Neuron (in vitro differentiated cells): Measurements from ENCODE around the gene DPH7.
"Not testable (repeated sequence)": the region's sequence is repeated elsewhere in the genome, so short reads cannot be mapped to it uniquely, and the experiment has no call there.

Experiments used
- H2AFZ ChIP-seq: one replicate; pipeline ENCODE4 v1.6.1; 2013; ENCODE audit warnings: low read depth, mild to moderate bottlenecking, inconsistent platforms, low read length, moderate library complexity
- H3K27me3 ChIP-seq: one replicate; pipeline ENCODE4 v1.6.1; 2013; ENCODE audit warnings: low read length; ENCODE audit not compliant: insufficient read depth
- H3K36me3 ChIP-seq: one replicate; pipeline ENCODE4 v1.6.1; 2013; ENCODE audit warnings: low read length; ENCODE audit not compliant: insufficient read depth
- H3K4me1 ChIP-seq: one replicate; pipeline ENCODE4 v1.6.1; 2013; ENCODE audit warnings: low read length; ENCODE audit not compliant: insufficient read depth
- H3K4me3 ChIP-seq: 2 replicates; pipeline ENCODE4 v1.5.1; 2013; ENCODE audit warnings: mild to moderate bottlenecking, low read length, moderate library complexity
- H3K9me3 ChIP-seq: one replicate; pipeline ENCODE4 v1.6.1; 2013; ENCODE audit warnings: low read length

DPH7 gene

DNA sequence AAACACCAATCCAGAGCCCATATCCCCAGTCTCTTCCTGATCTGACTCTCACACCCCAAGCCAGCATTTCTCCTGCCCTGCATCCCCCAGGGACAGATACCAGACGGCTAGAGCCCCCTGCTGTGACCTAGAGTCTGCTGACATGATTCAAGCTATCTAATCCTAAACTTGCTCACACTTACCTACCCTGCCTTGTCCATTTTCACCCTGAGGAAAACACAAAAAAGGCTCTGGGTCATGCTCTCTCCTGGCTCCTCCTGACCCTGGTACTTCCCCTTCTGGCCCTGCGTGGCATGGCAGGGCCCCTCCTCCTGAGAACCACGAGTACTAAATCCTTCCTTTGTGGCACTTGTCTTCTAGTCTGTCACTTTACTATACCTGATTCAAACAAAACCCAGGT is 23.9 kb upstream of the DPH7 start:
- H3K4me3 ChIP-seq: no peak overlapping the region
- H3K4me1 ChIP-seq: peaks cover 16% of the 10 kb centered on the region
- H2AFZ ChIP-seq: no peak overlapping the region
- no peaks in the 10 kb centered on the region for H3K9me3 ChIP-seq
- no peaks in the 10 kb centered on the region for H3K27me3 ChIP-seq
- no peaks in the 10 kb centered on the region for H3K36me3 ChIP-seq

GRCh38 chr9:137598943-137599342 is 20.2 kb upstream of the DPH7 start:
- Histone ChIP-seq H2AFZ (no peak overlapping the region), H3K4me3 (no peak overlapping the region), H3K4me1 (no peaks in the 10 kb centered on the region), H3K9me3 (no peaks in the 10 kb centered on the region), H3K36me3 (no peaks in the 10 kb centered on the region), H3K27me3 (no peaks in the 10 kb centered on the region)

GRCh38 chr9:137596577-137596976 is 17.9 kb upstream of the DPH7 start:
- H3K9me3 ChIP-seq, H3K4me3 ChIP-seq, H2AFZ ChIP-seq: not testable (repeated sequence)

GRCh38 chr9:137593176-137593575 is 14.5 kb upstream of the DPH7 start:
- Histone ChIP-seq H3K27me3 (no peaks in the 10 kb centered on the region), H2AFZ (no peak overlapping the region), H3K36me3 (peaks cover 8% of the 10 kb centered on the region), H3K4me1 (peaks cover 14% of the 10 kb centered on the region), H3K9me3 (no peaks in the 10 kb centered on the region), H3K4me3 (no peak overlapping the region)

More at GRCh38 chr9:137596577-137596976, 17.9 kb upstream of the DPH7 start:
- not testable (repeated sequence) for H3K36me3 ChIP-seq, H3K4me1 ChIP-seq, H3K27me3 ChIP-seq

- no peak overlapping the region for H2AFZ ChIP-seq
- no peaks in the 10 kb centered on the region for H3K27me3 ChIP-seq
- no peaks in the 10 kb centered on the region for H3K9me3 ChIP-seq
- peaks cover 14% of the 10 kb centered on the region for H3K4me1 ChIP-seq
- peaks cover 12% of the 10 kb centered on the region for H3K36me3 ChIP-seq
- H3K4me3 ChIP-seq: no peak overlapping the region
Measured at GRCh38 chr9:137592767-137593166, 14.0 kb upstream of the DPH7 start.

- H2AFZ ChIP-seq: peak within 1 kb of the TSS; percentile 93
- H3K4me1 ChIP-seq: peaks cover 14% of the 10 kb centered on the region
- no peaks in the 10 kb centered on the region for H3K27me3 ChIP-seq
- peak within 1 kb of the TSS; percentile 73 for H3K4me3 ChIP-seq
- peaks cover 33% of the 10 kb centered on the region for H3K36me3 ChIP-seq
- no peaks in the 10 kb centered on the region for H3K9me3 ChIP-seq
Measured at GRCh38 chr9:137590469-137591383, 12.0 kb upstream of the DPH7 start, which contains the start of gene ZMYND19. Gene ZMYND19, minus strand, starts transcription at chr9:137590512. Its CDS starts 249 bp downstream, at chr9:137590263.

DNA sequence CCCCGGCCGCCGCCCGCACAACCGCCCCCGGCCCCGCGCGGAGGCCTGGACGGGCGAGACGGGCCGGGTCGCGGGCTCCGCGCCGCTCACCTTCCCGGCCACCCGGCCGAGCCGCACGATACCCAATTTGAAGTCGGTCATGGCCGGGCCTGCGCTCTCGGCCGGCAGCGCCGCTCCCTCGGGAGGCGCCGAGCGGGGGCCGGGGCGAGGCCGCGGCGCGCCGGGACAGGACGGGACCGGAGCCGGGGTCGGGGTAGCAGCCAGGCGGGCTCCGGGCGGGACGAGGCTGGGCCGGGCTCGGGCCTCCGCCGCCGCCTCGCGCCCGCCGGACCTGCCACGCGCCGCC is 11.4 kb upstream of the DPH7 start:
- Histone ChIP-seq H3K4me1 (peaks cover 14% of the 10 kb centered on the region), H3K36me3 (peaks cover 37% of the 10 kb centered on the region), H2AFZ (no peak overlapping the region), H3K9me3 (no peaks in the 10 kb centered on the region), H3K27me3 (no peaks in the 10 kb centered on the region), H3K4me3 (peak overlapping the region; percentile 73)

- no peak overlapping the region for H2AFZ ChIP-seq
- H3K9me3 ChIP-seq: no peaks in the 10 kb centered on the region
- H3K36me3 ChIP-seq: peaks cover 39% of the 10 kb centered on the region
- peak overlapping the region; percentile 73 for H3K4me3 ChIP-seq
- no peaks in the 10 kb centered on the region for H3K27me3 ChIP-seq
- H3K4me1 ChIP-seq: peaks cover 14% of the 10 kb centered on the region
Measured at GRCh38 chr9:137589441-137590122, 10.9 kb upstream of the DPH7 start.

GRCh38 chr9:137588891-137589290 is 10.2 kb upstream of the DPH7 start:
- Histone ChIP-seq H3K9me3 (no peaks in the 10 kb centered on the region), H3K36me3 (peaks cover 44% of the 10 kb centered on the region), H3K27me3 (no peaks in the 10 kb centered on the region)

GRCh38 chr9:137588311-137588710 is 9.6 kb upstream of the DPH7 start:
- Histone ChIP-seq H3K27me3 (no peaks in the 10 kb centered on the region), H3K36me3 (peaks cover 48% of the 10 kb centered on the region), H3K9me3 (no peaks in the 10 kb centered on the region), H3K4me1 (peaks cover 14% of the 10 kb centered on the region), H2AFZ (no peak overlapping the region), H3K4me3 (no peak overlapping the region)

More at GRCh38 chr9:137588891-137589290, 10.2 kb upstream of the DPH7 start:
- Histone ChIP-seq H2AFZ (no peak overlapping the region), H3K4me1 (peaks cover 14% of the 10 kb centered on the region), H3K4me3 (peak overlapping the region; percentile 73)

GRCh38 chr9:137586854-137587253 is 8.1 kb upstream of the DPH7 start:
- Histone ChIP-seq H2AFZ (no peak overlapping the region), H3K4me3 (no peak overlapping the region), H3K4me1 (peaks cover 14% of the 10 kb centered on the region), H3K9me3 (no peaks in the 10 kb centered on the region), H3K27me3 (no peaks in the 10 kb centered on the region), H3K36me3 (peaks cover 59% of the 10 kb centered on the region)

GRCh38 chr9:137583957-137584356 is 5.2 kb upstream of the DPH7 start:
- Histone ChIP-seq H3K4me3 (no peak overlapping the region), H3K4me1 (peaks cover 4% of the 10 kb centered on the region), H3K27me3 (no peaks in the 10 kb centered on the region), H3K36me3 (peaks cover 67% of the 10 kb centered on the region), H3K9me3 (no peaks in the 10 kb centered on the region), H2AFZ (no peak overlapping the region)

GRCh38 chr9:137583347-137583746 is 4.6 kb upstream of the DPH7 start:
- Histone ChIP-seq H3K4me3 (no peak overlapping the region), H3K27me3 (no peaks in the 10 kb centered on the region), H3K9me3 (no peaks in the 10 kb centered on the region), H3K4me1 (no peaks in the 10 kb centered on the region), H3K36me3 (peaks cover 61% of the 10 kb centered on the region), H2AFZ (no peak overlapping the region)
